K562 (cell line): ENCODE measurements around the gene PRELID3B. TPM values are rescaled to one million over a fixed set of nuclear protein-coding genes. Genes with fewer than 3 reads are reported as not detected.

ENCODE experiments used
- ATAC-seq: fragments of 200-7000 bp; cut with Tn5 transposase; 3 replicates; pipeline ENCODE4 v1.9.1; 2020; ENCODE audit warnings: moderate library complexity
- BruUV-seq: library from RNA; stranded (reverse); fragments of 400-500 nt; replicated peaks from 2 replicates; lab custom pipeline; 2021; lab: Mats Ljungman, UMichigan
- CTCF ChIA-PET: fragments of 300-600 bp; formaldehyde crosslinking; extraction: SDS; loops from one replicate; lab custom pipeline; 2021; ENCODE audit warnings: low intra/inter-chr PET ratio; lab: Yijun Ruan, JAX
- POLR2A ChIA-PET: fragments of 300-600, 350-650 bp; sonication (Branson Sonifier 250); formaldehyde crosslinking; extraction: SDS; loops from one replicate; lab custom pipeline; 2021; ENCODE audit warnings: antibody characterized with exemption, inconsistent platforms; lab: Yijun Ruan, JAX
- DNase-seq, 4 experiments: peaks; one replicate each; pipeline versions ENCODE4 v3.0.0 to v3.0.0-alpha.2; 2011 to 2018; ENCODE audit warnings: low spot score in 3 of 4, mixed read lengths in 3 of 4; ENCODE audit errors: extremely low read depth in 1 of 4
- FAIRE-seq: peaks from 2 replicates; lab custom pipeline; 2011; peaks lifted over from hg19 to GRCh38; lab: Jason Lieb, UNC
- H2AFZ ChIP-seq: 2 replicates; pipeline ENCODE4 v1.6.0; 2011; ENCODE audit warnings: low read depth, low read length, control low read depth, inconsistent platforms
- H3K27ac ChIP-seq: fragments of 200-600 bp; 3 replicates; pipeline ENCODE4 v1.8.0; 2011; ENCODE audit warnings: low read depth, mild to moderate bottlenecking, control low read depth, inconsistent platforms, low read length, moderate library complexity, mixed read lengths; ENCODE audit errors: extremely low read depth
- H3K27me3 ChIP-seq, 2 experiments: fragments of 300-600 bp in 1 of 2; 2 replicates in 1 of 2; 3 replicates in 1 of 2; pipeline versions ENCODE4 v1.6.0 to v1.8.0; 2011; ENCODE audit warnings: inconsistent platforms in 2 of 2, low read length in 2 of 2, mild to moderate bottlenecking in 1 of 2, mixed read lengths in 1 of 2, moderate library complexity in 1 of 2; ENCODE audit not compliant: control insufficient read depth in 2 of 2, insufficient read depth in 2 of 2
- H3K36me3 ChIP-seq: fragments of 300-600 bp; 3 replicates; pipeline ENCODE4 v1.8.0; 2011; ENCODE audit warnings: mild to moderate bottlenecking, low read length, inconsistent platforms; ENCODE audit not compliant: control insufficient read depth, insufficient read depth
- H3K4me1 ChIP-seq, 2 experiments: fragments of 200-600 bp in 1 of 2; replicated peaks in 1 of 2; 2 replicates in 1 of 2; 3 replicates in 1 of 2; pipeline versions ENCODE4 v1.5.1 to v1.8.0; 2011; ENCODE audit warnings: inconsistent platforms in 2 of 2, low read length in 2 of 2, mild to moderate bottlenecking in 1 of 2, mixed read lengths in 1 of 2, moderate library complexity in 1 of 2; ENCODE audit not compliant: control insufficient read depth in 2 of 2, insufficient read depth in 2 of 2
- H3K4me2 ChIP-seq: 2 replicates; pipeline ENCODE4 v1.6.1; 2011; ENCODE audit warnings: low read length, control low read depth, inconsistent platforms, mixed read lengths; ENCODE audit not compliant: insufficient read depth
- H3K4me3 ChIP-seq: fragments of 200-600 bp; sonication (generic), shearing (Covaris generic); 2 replicates; pipeline ENCODE4 v1.5.1; 2016; ENCODE audit warnings: control low read depth, inconsistent platforms
- H3K79me2 ChIP-seq: fragments of 200-600 bp; 3 replicates; pipeline ENCODE4 v1.8.0; 2011; ENCODE audit warnings: low read length, inconsistent platforms; ENCODE audit not compliant: control insufficient read depth, insufficient read depth
- H3K9ac ChIP-seq, 2 experiments: 2 replicates each; pipeline versions ENCODE4 v1.6.0 to v1.6.1; 2011; ENCODE audit warnings: low read depth in 2 of 2, low read length in 2 of 2, control low read depth in 1 of 2, inconsistent platforms in 1 of 2, mild to moderate bottlenecking in 1 of 2, mixed read lengths in 1 of 2; ENCODE audit not compliant: insufficient read depth in 1 of 2
- H3K9me1 ChIP-seq: one replicate; pipeline ENCODE4 v1.6.0; 2011; ENCODE audit warnings: inconsistent platforms, mild to moderate bottlenecking, low read length, moderate library complexity; ENCODE audit not compliant: control insufficient read depth, insufficient read depth
- H3K9me3 ChIP-seq: replicated peaks from 2 replicates; pipeline ENCODE4 v1.5.1; 2011; ENCODE audit warnings: low read depth, low read length, inconsistent platforms; ENCODE audit not compliant: control insufficient read depth, insufficient read depth
- H4K20me1 ChIP-seq: replicated peaks from 2 replicates; pipeline ENCODE4 v1.6.1; 2011; ENCODE audit warnings: low read length, inconsistent platforms, mixed read lengths; ENCODE audit not compliant: control insufficient read depth, insufficient read depth
- CBFA2T2 ChIP-seq: fragments of 450-650 bp; conservative IDR thresholded peaks from 2 replicates; pipeline ENCODE4 v1.6.1; 2017; ENCODE audit warnings: mild to moderate bottlenecking
- CBX8 ChIP-seq: fragments of 200-600 bp; sonication (generic); IDR thresholded peaks from 2 replicates; pipeline ENCODE4 v1.6.1; 2012; ENCODE audit warnings: borderline replicate concordance, mixed run types, low read depth, mild to moderate bottlenecking, moderate library complexity, mixed read lengths, low read length, control low read depth, inconsistent platforms; ENCODE audit not compliant: poor library complexity, severe bottlenecking; ENCODE audit errors: extremely low read depth
- HMGN3 ChIP-seq: IDR thresholded peaks from 2 replicates; pipeline ENCODE4 v1.6.1; 2011; ENCODE audit warnings: borderline replicate concordance, low read depth, mild to moderate bottlenecking, mixed read lengths, low read length; ENCODE audit not compliant: insufficient read length; ENCODE audit errors: extremely low read depth
- MCM3 ChIP-seq: fragments of 450-650 bp; IDR thresholded peaks from 2 replicates; pipeline ENCODE4 v1.6.1; 2016
- PYGO2 ChIP-seq: fragments of 450-650 bp; IDR thresholded peaks from 2 replicates; pipeline ENCODE4 v1.6.1; 2016; ENCODE audit warnings: mild to moderate bottlenecking, missing genetic modification characterization, moderate library complexity, missing compliant biosample characterization
- SIRT6 ChIP-seq: IDR thresholded peaks from one replicate; pipeline ENCODE4 v1.6.1; 2012; ENCODE audit warnings: low read depth, mild to moderate bottlenecking, control low read depth, inconsistent platforms, low read length, moderate library complexity
- ZNF436 ChIP-seq: fragments of 250-450, 450-650 bp; sonication (Bioruptor Pico); formaldehyde crosslinking; IDR thresholded peaks from 2 replicates; pipeline ENCODE4 v1.7.0; 2020; ENCODE audit warnings: mild to moderate bottlenecking
- WGBS: fragments of 100-300 bp; shearing (Covaris generic); methylation state at CpG from one replicate; pipeline ENCODE4 v1.1.6; 2016; ENCODE audit warnings: low coverage, mixed read lengths; ENCODE audit not compliant: insufficient coverage; ENCODE audit errors: missing lambda C conversion rate; 5-methylcytosine and 5-hydroxymethylcytosine counted together
- in situ Hi-C: fragments of 300-500 bp; cut with MboI; formaldehyde crosslinking; loops from 4 replicates; pipeline ENCODE4 v1.15.0; 2018; ENCODE audit warnings: inconsistent platforms, mixed read lengths
- intact Hi-C: fragments of 100-400 bp; cut with micrococcal nuclease; formaldehyde crosslinking; loops from 2 replicates; pipeline ENCODE4 v1.14.2; 2022
- polyA plus RNA-seq, 8 experiments: library from polyadenylated mRNA; depleted of rRNA in 4 of 8; stranded (reverse) in 5 of 8; unstranded in 3 of 8; fragments of >200 nt; fragmentation: Nextera tagmentation in 2 of 8; fragmentation: Illumina TruSeq in 1 of 8; extraction: Ambion mirVana in 2 of 8; extraction: Trizol in 1 of 8; gene quantifications; 2 replicates each; pipeline versions ENCODE4 v1.2.1 to v1.2.3, GENCODE V29; 2011 to 2014; ENCODE audit warnings: inconsistent platforms in 1 of 8, missing spikeins in 1 of 8
- total RNA-seq, 7 experiments: library from RNA; depleted of rRNA in 6 of 7; stranded (reverse); fragments of >200 nt in 6 of 7; fragmentation: Illumina TruSeq in 2 of 7; extraction: Trizol in 2 of 7; gene quantifications; 2 replicates each; pipeline versions ENCODE4 v1.2.1 to v1.2.3, GENCODE V29; 2011 to 2021; ENCODE audit warnings: low replicate concordance in 1 of 7

Gene PRELID3B
- total and polyA plus RNA-seq, 9 of the 15 experiments (the other 6 are each of a cell fraction or from before 2014, with no cell fraction given): 77.0 to 186 (median 101) TPM

- TF ChIP-seq MCM3: no peak
- TF ChIP-seq HMGN3: no peak
- TF ChIP-seq PYGO2 (tag): no peak
- no peak for TF ChIP-seq CBFA2T2
- TF ChIP-seq ZNF436 (CRISPR knock-in tag): no peak
Observed at GRCh38 chr20:59068534-59068933, 25.9 kb upstream of the PRELID3B start (continued).

- TF ChIP-seq SIRT6 (no peak), CBX8 (peak; percentile 29)
- TF ChIP-seq, all 486 proteins: peak for 1
- in situ Hi-C loops: no loop called here
- FAIRE-seq: no peak
- intact Hi-C loops: no loop called here
- no peaks in the 10 kb centered on the region for H3K9me1 ChIP-seq
- ChIA-PET POLR2A (interaction anchor here (0.8 to 1.3 kb wide), 3 partner anchors 16 to 299 kb away, joined by 3 read pairs; no protein-coding TSS in a partner anchor), CTCF (no interaction called here)
- no peaks in the 10 kb centered on the region for H3K4me1 ChIP-seq
- H3K9ac ChIP-seq: no peak overlapping the region
- H4K20me1 ChIP-seq: no peaks in the 10 kb centered on the region
- WGBS: 1% methylated on average over 4 of the region's 4 CpGs
- DNase-seq: no peak
- no peaks in the 10 kb centered on the region for H3K79me2 ChIP-seq
- H3K4me3 ChIP-seq: no peak overlapping the region
- H3K27ac ChIP-seq: no peak overlapping the region
- H2AFZ ChIP-seq: no peak overlapping the region
- peaks cover 9 to 18% of the 10 kb centered on the region in 2 experiments for H3K27me3 ChIP-seq
- no peak overlapping the region for H3K4me2 ChIP-seq
- no peak for ATAC-seq
- no TSS peak for BruUV-seq
- H3K36me3 ChIP-seq: no peaks in the 10 kb centered on the region
- no peaks in the 10 kb centered on the region for H3K9me3 ChIP-seq
Observed at GRCh38 chr20:59064214-59064722, 21.7 kb upstream of the PRELID3B start.
